Mucosa of descending colon (tissue), 3 donors: ENCODE results near the gene NR2C2. TPM values are rescaled to one million over a fixed set of nuclear protein-coding genes. Genes with fewer than 3 reads are reported as not detected.

Source experiments
- ATAC-seq: fragments of 200-7000 bp; cut with Tn5 transposase; one replicate; pipeline ENCODE4 v1.9.1; 2020; ENCODE audit warnings: mild to moderate bottlenecking, moderate library complexity
- DNase-seq, 3 donors: peaks; one replicate each; pipeline ENCODE4 v3.0.0-alpha.2; 2020
- H3K36me3 ChIP-seq: fragments of 200-600 bp; one replicate; pipeline ENCODE4 v1.8.0; 2021; ENCODE audit warnings: low read depth, mild to moderate bottlenecking
- H3K4me1 ChIP-seq: fragments of 200-600 bp; one replicate; pipeline ENCODE4 v1.8.0; 2021; ENCODE audit warnings: low read depth, mild to moderate bottlenecking
- H3K4me3 ChIP-seq: fragments of 200-600 bp; one replicate; pipeline ENCODE4 v1.8.0; 2021; ENCODE audit warnings: mild to moderate bottlenecking
- H3K9me3 ChIP-seq: fragments of 200-600 bp; one replicate; pipeline ENCODE4 v1.8.0; 2021; ENCODE audit warnings: mild to moderate bottlenecking
- CTCF ChIP-seq: fragments of 200-600 bp; IDR thresholded peaks from one replicate; pipeline ENCODE4 v1.8.0; 2022; ENCODE audit warnings: antibody characterized with exemption, mild to moderate bottlenecking
- intact Hi-C, 2 donors: fragments of 100-400 bp; cut with DNase I in 1 of 2; cut with micrococcal nuclease in 1 of 2; formaldehyde crosslinking; loops; one replicate each; pipeline versions ENCODE4 v1.11.0 to v1.11.1; 2022; cut with DNase I, micrococcal nuclease
- total RNA-seq, 3 donors: library from RNA; stranded (reverse); fragmentation: NEBNext Ultra II Directional in 2 of 3; extraction: Animal tissue kit (Norgen Biotek cat#: 25700) in 2 of 3; gene quantifications; one replicate each; pipeline versions ENCODE4 v1.2.1 to v1.2.4, GENCODE V29; 2021 to 2023
- donor health status: DM: no; HTN: no; CAD: no; lungs with moderate emphysema.
- donor health status: DM: no; HTN: no; CAD: no.
- donor health status: DM: no; HTN: yes; CAD: no.

Gene NR2C2
- total RNA-seq, 3 donors from 2014 or later = 37.6 to 56.6 (median 53.9) TPM

GRCh38 chr3:15040844-15041243, 93.5 kb downstream of the NR2C2 start:
- no peak for DNase-seq
- H3K4me1 ChIP-seq = no peaks in the 10 kb centered on the region
- H3K9me3 ChIP-seq = no peaks in the 10 kb centered on the region
- no peak overlapping the region for H3K4me3 ChIP-seq
- peaks cover 4% of the 10 kb centered on the region for H3K36me3 ChIP-seq
- intact Hi-C loops = no loop called here
- TF ChIP-seq CTCF = no peak
- ATAC-seq = no peak

DNA sequence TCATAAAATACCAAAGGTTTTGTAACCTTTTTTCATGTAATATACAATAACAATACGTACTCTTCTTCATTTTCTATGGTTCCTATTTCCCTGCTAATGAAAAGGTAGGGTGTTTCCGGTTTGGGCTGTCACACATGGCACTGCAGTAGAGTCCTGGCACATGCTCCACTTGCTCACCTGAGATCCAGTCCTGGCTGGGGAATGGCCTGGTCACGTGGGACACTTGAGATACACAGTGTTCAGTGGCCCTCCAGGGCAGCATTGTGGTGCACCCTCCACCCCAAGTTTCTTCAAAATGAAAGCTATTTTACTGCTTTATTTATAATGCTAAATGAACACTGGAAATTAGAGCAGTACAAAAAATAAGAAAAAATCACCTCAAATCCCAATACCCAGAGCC, 94.6 kb downstream of the NR2C2 start:
- Histone ChIP-seq H3K4me3 (no peak overlapping the region), H3K4me1 (no peaks in the 10 kb centered on the region), H3K9me3 (no peaks in the 10 kb centered on the region), H3K36me3 (peaks cover 4% of the 10 kb centered on the region)
- intact Hi-C loops = no loop called here
- DNase-seq (no peak), ATAC-seq (no peak)
- TF ChIP-seq CTCF = no peak

DNA sequence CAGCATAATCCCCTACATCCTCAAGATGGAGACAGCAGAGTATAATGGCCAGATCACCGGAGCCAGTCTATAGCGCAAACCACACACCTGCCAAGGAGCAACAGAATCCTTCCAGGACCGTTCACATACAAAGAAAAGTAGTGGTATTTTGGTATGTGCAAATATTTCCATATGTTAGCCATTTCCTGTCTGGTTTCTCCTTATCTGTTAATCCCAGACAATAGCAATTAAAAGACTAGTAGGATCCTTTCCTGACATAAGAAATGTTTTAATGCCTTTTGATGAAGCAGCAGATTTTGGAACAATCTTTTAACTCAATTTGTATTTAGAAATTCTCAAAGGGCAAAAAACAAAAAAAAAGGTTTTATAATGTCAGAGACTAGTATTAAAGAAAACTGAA, 95.6 kb downstream of the NR2C2 start:
- H3K9me3 ChIP-seq = no peaks in the 10 kb centered on the region
- DNase-seq (no peak), ATAC-seq (no peak)
- H3K36me3 ChIP-seq = peaks cover 4% of the 10 kb centered on the region
- no peak for TF ChIP-seq CTCF
- H3K4me3 ChIP-seq = no peak overlapping the region
- intact Hi-C loops = no loop called here
- no peaks in the 10 kb centered on the region for H3K4me1 ChIP-seq

GRCh38 chr3:15043408-15044171, 96.2 kb downstream of the NR2C2 start:
- ATAC-seq (no peak), DNase-seq (no peak)
- H3K36me3 ChIP-seq = peaks cover 4% of the 10 kb centered on the region
- no peaks in the 10 kb centered on the region for H3K9me3 ChIP-seq
- no peaks in the 10 kb centered on the region for H3K4me1 ChIP-seq
- intact Hi-C loops = no loop called here
- no peak overlapping the region for H3K4me3 ChIP-seq
- no peak for TF ChIP-seq CTCF

GRCh38 chr3:15044326-15044725, 96.9 kb downstream of the NR2C2 start:
- no peak for ATAC-seq
- H3K36me3 ChIP-seq = peaks cover 4% of the 10 kb centered on the region
- no peaks in the 10 kb centered on the region for H3K4me1 ChIP-seq
- H3K9me3 ChIP-seq = no peaks in the 10 kb centered on the region
- no peak for DNase-seq
- no peak overlapping the region for H3K4me3 ChIP-seq
- intact Hi-C loops = no loop called here
- no peak for TF ChIP-seq CTCF
